ENCODE data around the gene CRTC2.
"Not testable (repeated sequence)": the region's sequence is repeated elsewhere in the genome, so short reads cannot be mapped to it uniquely, and the experiment has no call there.

The CRTC2 gene

GRCh38 chr1:153958111-153958960 lies at the start of gene CRTC2:
Gene CRTC2, minus strand, starts transcription at chr1:153958612. Its CDS starts 115 bp downstream, at chr1:153958497.
- peak; percentile 97 for DNase-seq

GRCh38 chr1:154006136-154006535 lies 47.7 kb upstream of the CRTC2 start:
- DNase-seq = no peak

GRCh38 chr1:154000420-154000819 lies 42.0 kb upstream of the CRTC2 start:
- DNase-seq = no peak

GRCh38 chr1:153996882-153997281 lies 38.5 kb upstream of the CRTC2 start:
- not testable (repeated sequence) for DNase-seq

- DNase-seq = no peak
Measured at GRCh38 chr1:153995640-153996039, 37.2 kb upstream of the CRTC2 start.

GRCh38 chr1:153995202-153995601 lies 36.8 kb upstream of the CRTC2 start:
- no peak for DNase-seq

GRCh38 chr1:153991806-153992205 lies 33.4 kb upstream of the CRTC2 start:
- no peak for DNase-seq

GRCh38 chr1:153991151-153991630 lies 32.8 kb upstream of the CRTC2 start:
- DNase-seq = no peak

- DNase-seq = peak; percentile 96
Measured at GRCh38 chr1:153990468-153991150, 32.2 kb upstream of the CRTC2 start, which contains the start of gene RPS27. Gene RPS27, plus strand, starts transcription at chr1:153990762. Its CDS starts 35 bp downstream, at chr1:153990797.

GRCh38 chr1:153987621-153988020 lies 29.2 kb upstream of the CRTC2 start:
- no peak for DNase-seq

GRCh38 chr1:153985941-153986761 lies 27.7 kb upstream of the CRTC2 start, which contains the start of gene RAB13:
Gene RAB13, minus strand, starts transcription at chr1:153986339. Its CDS starts 103 bp downstream, at chr1:153986236.
- DNase-seq = peak; percentile 74

GRCh38 chr1:153985341-153985912 lies 27.0 kb upstream of the CRTC2 start:
- no peak for DNase-seq

- DNase-seq = no peak
Measured at GRCh38 chr1:153984123-153984894, 25.9 kb upstream of the CRTC2 start.

GRCh38 chr1:153981735-153982134 lies 23.3 kb upstream of the CRTC2 start:
- DNase-seq = not testable (repeated sequence)

- DNase-seq = not testable (repeated sequence)
Measured at GRCh38 chr1:153979091-153979490, 20.7 kb upstream of the CRTC2 start.

GRCh38 chr1:153978274-153978909 lies 20.0 kb upstream of the CRTC2 start:
- no peak for DNase-seq

- peak; percentile 83 for DNase-seq
Measured at GRCh38 chr1:153977250-153978240, 19.1 kb upstream of the CRTC2 start, which contains the start of gene JTB. Gene JTB, minus strand, starts transcription at chr1:153977674. Its CDS starts 422 bp downstream, at chr1:153977252.

GRCh38 chr1:153976819-153977249 lies 18.4 kb upstream of the CRTC2 start:
- DNase-seq = no peak

- no peak for DNase-seq
Measured at GRCh38 chr1:153973525-153973924, 15.1 kb upstream of the CRTC2 start.

GRCh38 chr1:153973071-153973470 lies 14.7 kb upstream of the CRTC2 start:
- DNase-seq = no peak

Data from NCI-H510A (cell line).